Mesenchymal stem cell (in vitro differentiated cells and primary cell): ENCODE data around the gene SNX33.

Experiments
- DNase-seq: peaks from one replicate; pipeline ENCODE4 v3.0.0-alpha.2; 2013
- H2AFZ ChIP-seq: one replicate; pipeline ENCODE4 v1.6.1; 2013; ENCODE audit warnings: low read depth, mild to moderate bottlenecking, control low read depth, inconsistent platforms, low read length, moderate library complexity
- H2AK5ac ChIP-seq: 2 replicates; pipeline ENCODE4 v1.6.1; 2013; ENCODE audit warnings: low read length, moderate library complexity, mild to moderate bottlenecking, inconsistent platforms; ENCODE audit not compliant: severe bottlenecking
- H2BK120ac ChIP-seq: one replicate; pipeline ENCODE4 v1.6.1; 2013; ENCODE audit warnings: low read depth, mild to moderate bottlenecking, inconsistent platforms, low read length, moderate library complexity
- H2BK12ac ChIP-seq, 2 experiments: one replicate each; pipeline ENCODE4 v1.6.1; 2013; ENCODE audit warnings: inconsistent platforms in 2 of 2, low read length in 2 of 2, mild to moderate bottlenecking in 2 of 2, moderate library complexity in 2 of 2, control low read depth in 1 of 2
- H2BK15ac ChIP-seq: one replicate; pipeline ENCODE4 v1.6.1; 2013; ENCODE audit warnings: mild to moderate bottlenecking, low read depth, inconsistent platforms; ENCODE audit not compliant: poor library complexity, severe bottlenecking
- H2BK5ac ChIP-seq: 2 replicates; pipeline ENCODE4 v1.6.1; 2013; ENCODE audit warnings: low read depth, mild to moderate bottlenecking, low read length, control low read depth, inconsistent platforms; ENCODE audit not compliant: poor library complexity, severe bottlenecking
- H3K14ac ChIP-seq, 2 experiments: one replicate each; pipeline ENCODE4 v1.6.1; 2013; ENCODE audit warnings: inconsistent platforms in 2 of 2, low read length in 2 of 2, control low read depth in 1 of 2, mild to moderate bottlenecking in 1 of 2, moderate library complexity in 1 of 2
- H3K18ac ChIP-seq, 2 experiments: one replicate each; pipeline ENCODE4 v1.6.1; 2013; ENCODE audit warnings: inconsistent platforms in 2 of 2, low read length in 2 of 2, control low read depth in 1 of 2, low read depth in 1 of 2, mild to moderate bottlenecking in 1 of 2
- H3K23ac ChIP-seq, 2 experiments: one replicate each; pipeline ENCODE4 v1.6.1; 2013; ENCODE audit warnings: inconsistent platforms in 2 of 2, low read length in 2 of 2, mild to moderate bottlenecking in 2 of 2, moderate library complexity in 2 of 2, control low read depth in 1 of 2
- H3K27ac ChIP-seq: 2 replicates; pipeline ENCODE4 v1.5.1; 2013; ENCODE audit warnings: mild to moderate bottlenecking, moderate library complexity, low read length, control low read depth, inconsistent platforms; ENCODE audit not compliant: poor library complexity, severe bottlenecking
- H3K27me3 ChIP-seq, 2 experiments: 2 replicates each; pipeline versions ENCODE4 v1.6.1 to v1.7.0; 2013; ENCODE audit warnings: low read length in 2 of 2, mild to moderate bottlenecking in 2 of 2, moderate library complexity in 2 of 2, control low read depth in 1 of 2, inconsistent platforms in 1 of 2; ENCODE audit not compliant: control insufficient read depth in 1 of 2, insufficient read depth in 1 of 2
- H3K36me3 ChIP-seq, 2 experiments: 2 replicates each; pipeline versions ENCODE4 v1.6.1 to v1.7.0; 2013; ENCODE audit warnings: low read length in 2 of 2, control low read depth in 1 of 2, inconsistent platforms in 1 of 2, low read depth in 1 of 2, mild to moderate bottlenecking in 1 of 2; ENCODE audit not compliant: insufficient read depth in 2 of 2, control insufficient read depth in 1 of 2
- H3K4ac ChIP-seq, 2 experiments: one replicate each; pipeline ENCODE4 v1.6.1; 2013; ENCODE audit warnings: inconsistent platforms in 2 of 2, low read length in 2 of 2, mild to moderate bottlenecking in 2 of 2, moderate library complexity in 2 of 2, control low read depth in 1 of 2, low read depth in 1 of 2
- H3K4me1 ChIP-seq: 2 replicates; pipeline ENCODE4 v1.6.1; 2013; ENCODE audit warnings: low read depth, low read length, control low read depth; ENCODE audit not compliant: control insufficient read depth, insufficient read depth
- H3K4me2 ChIP-seq: 2 replicates; pipeline ENCODE4 v1.6.1; 2013; ENCODE audit warnings: low read length, mild to moderate bottlenecking, inconsistent platforms; ENCODE audit not compliant: poor library complexity, severe bottlenecking
- H3K4me3 ChIP-seq, 2 experiments: 2 replicates each; pipeline versions ENCODE4 v1.5.1 to v1.7.0; 2013; ENCODE audit warnings: low read length in 2 of 2, mild to moderate bottlenecking in 2 of 2, control low read depth in 1 of 2, low read depth in 1 of 2; ENCODE audit not compliant: insufficient read depth in 1 of 2
- H3K79me1 ChIP-seq: replicated peaks from 2 replicates; pipeline ENCODE4 v1.6.1; 2013; ENCODE audit warnings: mild to moderate bottlenecking, control low read depth, low read length, inconsistent platforms; ENCODE audit not compliant: poor library complexity, severe bottlenecking
- H3K9ac ChIP-seq: 2 replicates; pipeline ENCODE4 v1.7.0; 2013; ENCODE audit warnings: mild to moderate bottlenecking, low read length, moderate library complexity
- H3K9me3 ChIP-seq: 2 replicates; pipeline ENCODE4 v1.7.0; 2013; ENCODE audit warnings: mild to moderate bottlenecking, low read length; ENCODE audit not compliant: control insufficient read depth
- H4K8ac ChIP-seq: one replicate; pipeline ENCODE4 v1.6.1; 2013; ENCODE audit warnings: inconsistent platforms, mild to moderate bottlenecking, low read length, moderate library complexity
- H4K91ac ChIP-seq: one replicate; pipeline ENCODE4 v1.6.1; 2013; ENCODE audit warnings: mild to moderate bottlenecking, low read length, inconsistent platforms
- WGBS: methylation state at CpG from one replicate; pipeline ENCODE4 v1.1.7; 2013; ENCODE audit warnings: mixed read lengths; 5-methylcytosine and 5-hydroxymethylcytosine counted together

SNX33 gene

DNA sequence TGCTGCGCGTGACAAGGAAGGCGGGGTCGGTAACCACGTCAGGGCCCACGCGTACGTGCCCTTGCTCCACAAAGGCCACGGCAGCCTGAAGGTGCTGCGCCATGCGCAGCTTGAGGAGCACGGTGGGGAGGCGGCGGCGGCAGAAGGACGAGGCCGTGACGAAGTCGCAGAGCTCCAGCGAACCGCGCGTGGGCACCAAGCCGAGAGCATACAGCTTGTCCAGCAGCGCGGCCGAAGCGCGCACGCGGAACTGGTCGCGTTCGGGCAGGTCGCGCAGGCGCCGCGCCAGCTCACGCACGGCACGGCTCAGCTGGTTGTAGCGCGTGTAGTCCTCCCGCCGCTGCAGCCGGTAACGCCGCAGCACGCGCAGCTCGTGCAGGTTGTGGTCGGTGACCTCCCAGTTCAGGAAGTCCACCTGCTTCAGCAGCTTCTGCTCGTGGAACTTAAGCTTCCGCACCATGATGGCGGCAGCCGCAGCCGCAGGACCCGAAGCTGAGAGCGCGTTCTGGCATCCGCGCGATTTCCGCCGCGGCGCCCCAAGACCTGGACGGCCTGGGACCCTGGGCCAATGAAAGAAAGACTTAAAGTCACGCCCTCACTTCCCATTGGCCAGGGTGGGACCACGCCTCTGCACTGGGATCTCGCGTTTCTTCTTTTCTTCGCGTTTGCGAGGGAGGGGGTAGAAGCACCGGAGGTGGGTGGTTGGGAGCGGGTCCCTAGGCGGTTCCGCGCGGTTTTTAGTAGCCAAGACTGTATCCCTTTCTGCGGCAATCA is 7.8 kb upstream of the SNX33 start, which contains the start of gene IMP3:
TSS of gene IMP3 (minus strand) at position 516 of the 774 bp plus-strand sequence. CDS start at position 460, 56 bp downstream.
- peak; percentile 98 for DNase-seq
- WGBS, result under 1% methylated on average over 74 of the region's 83 CpGs

DNA sequence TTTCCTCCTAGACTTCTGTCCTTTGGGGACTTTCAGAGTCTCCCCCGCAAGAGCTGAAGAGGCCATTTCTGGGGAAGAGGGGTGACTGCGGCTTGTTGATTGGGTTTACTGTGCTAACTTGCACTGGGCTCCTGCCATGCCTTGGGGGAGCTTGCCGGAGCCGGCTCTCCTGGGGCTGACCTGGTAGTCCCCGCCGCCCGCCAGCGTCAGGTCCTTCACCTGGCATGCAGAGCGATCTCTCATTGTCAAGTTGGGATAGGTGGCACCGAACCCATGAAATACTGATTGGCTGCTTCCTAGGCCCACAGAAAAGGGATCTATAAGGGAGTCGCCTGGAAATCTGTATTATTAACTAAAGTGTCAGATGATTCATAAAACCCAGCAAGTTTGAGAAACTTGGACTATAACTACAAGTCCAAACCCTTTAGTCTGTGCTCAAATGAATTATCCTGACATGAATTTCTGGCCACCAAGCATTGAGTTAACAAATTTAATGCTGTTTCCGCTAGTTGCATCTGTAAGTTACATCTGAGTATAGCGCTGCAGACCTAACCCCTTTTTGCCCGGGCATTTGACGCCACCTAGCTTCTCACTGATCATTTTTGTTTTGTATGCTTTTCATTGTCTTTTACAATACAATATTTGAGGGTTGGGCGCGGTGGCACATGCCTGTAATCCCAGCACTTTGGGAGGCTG is 7.1 kb upstream of the SNX33 start:
- H2AFZ ChIP-seq, result no peak overlapping the region
- DNase-seq, result peak; percentile 50
- H2BK5ac ChIP-seq, result peak overlapping the region; percentile 60
- H2AK5ac ChIP-seq, result no peak overlapping the region
- H3K14ac ChIP-seq, result peak overlapping the region in 1 of 2 experiments; percentile 35
- peak overlapping the region; percentile 86 for H3K27ac ChIP-seq
- H2BK120ac ChIP-seq, result no peak overlapping the region
- peak overlapping the region; percentile 67 to 71 for H3K18ac ChIP-seq
- H3K9ac ChIP-seq, result peak overlapping the region; percentile 99
- H3K36me3 ChIP-seq, result peaks cover 8% of the 10 kb centered on the region in 2 experiments
- H4K91ac ChIP-seq, result peak overlapping the region; percentile 64
- H3K4me3 ChIP-seq, result peak overlapping the region; percentile 100
- H3K4me1 ChIP-seq, result peaks cover 18% of the 10 kb centered on the region
- 13% methylated on average over 13 of the region's 17 CpGs for WGBS
- H3K27me3 ChIP-seq, result no peaks in the 10 kb centered on the region
- H3K9me3 ChIP-seq, result no peaks in the 10 kb centered on the region
- peak overlapping the region in 1 of 2 experiments; percentile 71 for H2BK12ac ChIP-seq
- H2BK15ac ChIP-seq, result peak overlapping the region; percentile 6
- peaks cover 11% of the 10 kb centered on the region for H3K79me1 ChIP-seq
- peak overlapping the region; percentile 33 for H4K8ac ChIP-seq
- peak overlapping the region; percentile 84 for H3K4me2 ChIP-seq
- peak overlapping the region in 1 of 2 experiments; percentile 23 for H3K23ac ChIP-seq
- H3K4ac ChIP-seq, result peak overlapping the region in 1 of 2 experiments; percentile 83

More for the DNA sequence above, 7.8 kb upstream of the SNX33 start, which contains the start of gene IMP3:
- Histone ChIP-seq H2BK15ac (peak within 1 kb of the TSS; percentile 97), H2AK5ac (peak within 1 kb of the TSS; percentile 76), H3K4me2 (peak within 1 kb of the TSS; percentile 90), H2BK12ac (peak within 1 kb of the TSS; percentile 71 to 87), H3K18ac (peak within 1 kb of the TSS; percentile 100), H3K9me3 (no peaks in the 10 kb centered on the region), H2BK120ac (peak within 1 kb of the TSS; percentile 73), H2BK5ac (peak within 1 kb of the TSS; percentile 76), H3K27ac (peak within 1 kb of the TSS; percentile 96), H3K23ac (peak within 1 kb of the TSS in 1 of 2 experiments; percentile 77), H4K8ac (peak within 1 kb of the TSS; percentile 98), H3K4ac (peak within 1 kb of the TSS; percentile 98 to 99), H3K27me3 (no peaks in the 10 kb centered on the region), H2AFZ (peak within 1 kb of the TSS; percentile 99), H3K4me3 (peak within 1 kb of the TSS; percentile 100), H3K36me3 (peaks cover 8% of the 10 kb centered on the region in 2 experiments), H3K79me1 (peaks cover 12% of the 10 kb centered on the region), H4K91ac (peak within 1 kb of the TSS; percentile 100), H3K14ac (peak within 1 kb of the TSS in 1 of 2 experiments; percentile 100), H3K9ac (peak within 1 kb of the TSS; percentile 99), H3K4me1 (peaks cover 18% of the 10 kb centered on the region)

DNA sequence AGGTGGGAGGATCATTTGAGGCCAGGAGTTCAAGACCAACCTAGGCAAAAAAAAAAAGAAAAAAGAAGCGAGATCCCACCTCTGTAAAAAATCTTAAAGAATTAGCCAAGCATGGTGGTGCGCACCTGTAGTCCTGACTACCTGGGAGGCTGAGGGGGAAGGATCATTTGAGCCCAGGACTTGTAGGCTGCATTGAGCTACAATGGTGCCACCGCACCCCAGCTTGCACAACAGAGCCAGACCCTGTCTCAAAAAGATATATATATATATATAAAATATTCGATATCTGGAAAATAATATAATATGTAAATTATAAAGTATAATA is 6.6 kb upstream of the SNX33 start:
- Histone ChIP-seq H3K9ac (peak overlapping the region; percentile 99), H3K4ac (no peak overlapping the region), H3K4me2 (no peak overlapping the region), H2BK5ac (no peak overlapping the region), H3K79me1 (peaks cover 11% of the 10 kb centered on the region), H3K9me3 (no peaks in the 10 kb centered on the region), H2AFZ (no peak overlapping the region), H2AK5ac (no peak overlapping the region), H3K4me1 (peaks cover 18% of the 10 kb centered on the region), H3K27ac (peak overlapping the region; percentile 86), H3K14ac (no peak overlapping the region), H4K8ac (no peak overlapping the region), H2BK12ac (no peak overlapping the region), H3K18ac (no peak overlapping the region), H2BK120ac (no peak overlapping the region), H3K36me3 (peaks cover 8% of the 10 kb centered on the region in 2 experiments), H2BK15ac (no peak overlapping the region), H4K91ac (no peak overlapping the region), H3K27me3 (no peaks in the 10 kb centered on the region), H3K23ac (no peak overlapping the region), H3K4me3 (peak overlapping the region in 1 of 2 experiments; percentile 100)
- DNase-seq, result no peak
- 100% methylated on average over 2 of the region's 4 CpGs for WGBS

DNA sequence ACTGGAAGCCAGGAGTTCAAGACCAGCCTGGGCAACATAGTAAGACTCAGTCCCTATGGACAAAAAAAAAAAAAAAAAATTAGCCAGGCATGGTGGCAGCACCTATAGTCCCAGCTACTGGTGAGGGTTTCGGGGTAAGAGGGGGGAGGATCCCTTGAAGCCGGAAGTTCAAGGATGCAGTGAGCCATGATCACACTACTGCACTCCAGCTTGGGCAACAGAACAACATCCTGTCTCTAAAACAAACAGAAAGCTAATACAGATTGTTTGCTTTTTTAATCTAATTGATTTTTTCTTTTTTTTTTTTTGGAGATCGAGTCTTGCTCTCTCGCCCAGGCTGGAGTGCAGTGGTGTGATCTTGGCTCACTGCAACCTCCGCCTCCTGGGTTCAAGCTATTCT is 6.1 kb upstream of the SNX33 start:
- Histone ChIP-seq H3K4me1 (peaks cover 19% of the 10 kb centered on the region), H3K27ac (no peak overlapping the region), H3K14ac (no peak overlapping the region), H2BK120ac (no peak overlapping the region), H3K9me3 (no peaks in the 10 kb centered on the region), H3K27me3 (no peaks in the 10 kb centered on the region), H3K4ac (no peak overlapping the region), H3K9ac (no peak overlapping the region), H4K8ac (no peak overlapping the region), H3K4me3 (no peak overlapping the region), H2BK15ac (no peak overlapping the region), H3K79me1 (peaks cover 12% of the 10 kb centered on the region), H3K18ac (no peak overlapping the region), H3K36me3 (peaks cover 8% of the 10 kb centered on the region in 2 experiments), H2AK5ac (no peak overlapping the region), H2BK12ac (no peak overlapping the region), H2BK5ac (no peak overlapping the region), H4K91ac (no peak overlapping the region), H3K23ac (no peak overlapping the region), H3K4me2 (no peak overlapping the region), H2AFZ (no peak overlapping the region)
- 100% methylated on average over 4 of the region's 5 CpGs for WGBS
- no peak for DNase-seq
